HL-60/S4 treated with retinoic acid at 250 ng/mL for 4 days and 3 days (cell line): ENCODE results near the gene RANBP1.

Experiments used
- in situ Hi-C: fragments of 300-500 bp; cut with MboI; formaldehyde crosslinking; loops from 2 replicates; pipeline ENCODE4 v1.7.0; 2022; ENCODE audit warnings: low sequenced_read_pairs

The RANBP1 gene

GRCh38 chr22:20149257-20150250 lies 33.6 kb downstream of the RANBP1 start:
- in situ Hi-C loops: loop anchor here (10.0 kb wide), 1 partner anchor 115 kb away; the partner anchor contains the start of gene RTN4R

- in situ Hi-C loops: loop anchor here (10.0 kb wide), 1 partner anchor 114 kb away; the partner anchor contains the start of gene RTN4R
These were observed 34.7 kb downstream of the RANBP1 start, which contains the start of gene CCDC188 for GRCh38 chr22:20150381-20151275. Gene CCDC188, minus strand, starts transcription at chr22:20151055. Its CDS starts 69 bp downstream, at chr22:20150986.

DNA sequence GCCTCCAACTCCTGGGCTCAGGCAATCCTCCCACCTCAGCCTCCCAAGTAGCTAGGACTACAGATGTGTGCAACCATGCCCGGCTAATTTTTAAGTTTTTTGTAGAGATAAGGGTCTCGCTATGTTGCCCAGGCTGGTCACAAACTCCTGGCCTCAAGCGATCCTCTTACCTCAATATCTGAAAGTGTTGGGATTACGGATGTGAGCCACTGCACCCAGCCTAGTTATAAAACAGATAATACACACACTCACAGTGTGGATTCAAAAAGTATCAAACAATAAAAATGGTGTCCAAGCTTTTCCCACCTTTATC lies 35.3 kb downstream of the RANBP1 start:
- in situ Hi-C loops: loop anchor here (10.0 kb wide), 1 partner anchor 114 kb away; the partner anchor contains the start of gene RTN4R

DNA sequence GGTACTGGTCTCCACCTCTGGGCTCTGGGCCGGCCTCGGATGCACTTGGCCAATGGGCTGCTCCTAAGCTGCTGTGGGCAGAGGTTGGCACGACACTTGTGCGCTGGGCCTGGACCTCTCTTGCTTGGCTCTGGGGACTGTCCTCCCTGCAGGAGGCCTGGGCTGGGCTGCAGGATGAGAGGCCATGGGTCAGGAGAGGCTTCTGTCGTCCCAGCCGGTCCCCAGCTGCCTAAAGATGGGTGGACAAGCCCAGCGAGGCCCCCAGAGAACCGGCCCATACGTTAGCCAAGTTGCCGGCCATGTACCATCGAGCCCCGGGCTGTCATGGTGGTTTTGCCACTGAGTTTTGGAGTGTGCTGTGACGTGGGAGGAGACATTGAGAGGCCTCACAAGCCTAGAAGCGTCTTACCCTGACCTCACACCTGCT lies 36.6 kb downstream of the RANBP1 start:
- in situ Hi-C loops: loop anchor here (10.0 kb wide), 1 partner anchor 112 kb away; the partner anchor contains the start of gene RTN4R

DNA sequence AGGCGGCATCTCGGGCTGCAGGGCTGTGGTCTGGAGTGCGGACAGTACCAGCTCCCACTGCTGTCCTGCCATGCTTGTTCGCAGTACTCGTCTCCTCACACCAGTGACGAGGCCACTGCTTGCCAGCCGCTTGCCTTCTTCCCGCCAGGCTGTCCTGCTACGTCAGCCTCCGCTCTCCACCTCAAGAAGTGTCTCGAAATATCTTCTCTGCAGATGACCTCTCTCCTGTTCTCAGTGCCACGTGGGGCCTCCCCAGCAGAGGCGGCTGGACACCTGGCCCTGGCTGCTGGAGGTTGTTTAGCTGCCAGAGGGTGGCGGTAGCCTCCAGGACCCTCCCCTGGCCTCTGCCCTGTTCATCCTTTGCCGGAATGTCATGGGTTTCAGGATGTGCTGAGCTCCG lies 38.0 kb downstream of the RANBP1 start:
- in situ Hi-C loops: loop anchor here (10.0 kb wide), 1 partner anchor 111 kb away; the partner anchor contains the start of gene RTN4R

DNA sequence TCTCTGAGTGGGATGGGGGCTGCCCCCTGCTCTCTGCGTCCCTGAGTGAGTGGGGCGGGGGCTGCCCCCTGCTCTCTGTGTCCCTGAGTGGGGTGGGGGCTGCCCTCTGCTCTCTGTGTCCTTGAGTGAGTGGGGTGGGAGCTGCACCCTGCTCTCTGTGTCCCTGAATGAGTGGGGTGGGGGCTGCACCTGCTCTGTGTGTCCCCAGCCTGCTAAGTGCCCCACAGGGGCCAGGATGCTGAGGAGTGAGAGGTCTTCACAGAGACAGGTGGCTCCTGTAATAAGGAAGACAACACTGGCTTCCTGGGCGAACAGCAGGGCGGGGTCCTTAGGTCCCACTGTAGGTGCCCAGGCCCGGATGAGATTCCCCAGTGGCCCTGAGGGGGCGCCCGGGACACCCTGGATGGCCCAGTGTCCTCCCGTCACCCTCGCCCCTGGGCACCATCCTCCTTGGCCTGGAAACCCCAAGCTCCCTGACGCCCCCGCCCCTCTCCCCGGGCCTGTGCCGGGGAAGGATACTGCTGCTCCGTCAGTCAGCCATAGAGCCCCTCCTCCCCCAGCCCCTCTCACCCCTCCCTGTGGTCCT lies 38.8 kb downstream of the RANBP1 start:
- in situ Hi-C loops: loop anchor here (10.0 kb wide), 1 partner anchor 110 kb away; the partner anchor contains the start of gene RTN4R

DNA sequence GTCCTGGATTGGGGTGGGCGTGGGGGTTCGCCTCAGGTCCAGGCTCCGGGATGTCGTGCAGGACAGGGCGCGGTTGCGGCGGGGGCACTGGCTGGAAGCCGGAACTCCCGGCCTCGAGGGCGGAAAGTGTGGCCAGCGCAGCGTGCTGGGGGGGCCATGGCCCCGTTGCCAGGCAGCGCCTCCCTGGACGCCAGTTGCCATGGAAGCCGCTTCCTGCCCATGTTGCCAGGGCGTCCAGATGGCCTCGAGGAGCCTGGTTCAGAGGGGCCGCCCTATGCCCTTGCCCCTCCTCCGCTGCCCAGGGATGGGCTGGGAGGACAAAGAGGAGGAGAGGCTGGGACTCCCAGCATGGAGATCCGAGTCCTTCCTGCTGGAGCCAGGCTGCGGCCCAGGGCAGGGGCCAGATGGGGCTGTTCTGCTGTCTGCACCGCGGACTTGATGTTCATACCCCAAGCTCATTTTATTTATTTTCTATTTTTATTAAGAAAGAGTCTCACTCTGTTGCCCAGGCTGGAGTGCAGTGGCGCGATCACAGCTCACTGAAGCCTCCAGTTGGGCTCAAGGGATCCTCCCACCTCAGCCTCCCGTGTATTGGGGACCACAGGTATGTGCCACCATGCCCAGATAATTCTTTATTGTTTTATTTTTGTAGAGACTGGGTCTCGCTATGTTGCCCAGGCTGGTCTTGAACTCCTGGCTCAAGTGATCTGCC lies 39.6 kb downstream of the RANBP1 start:
- in situ Hi-C loops: loop anchor here (10.0 kb wide), 1 partner anchor 109 kb away; the partner anchor contains the start of gene RTN4R

DNA sequence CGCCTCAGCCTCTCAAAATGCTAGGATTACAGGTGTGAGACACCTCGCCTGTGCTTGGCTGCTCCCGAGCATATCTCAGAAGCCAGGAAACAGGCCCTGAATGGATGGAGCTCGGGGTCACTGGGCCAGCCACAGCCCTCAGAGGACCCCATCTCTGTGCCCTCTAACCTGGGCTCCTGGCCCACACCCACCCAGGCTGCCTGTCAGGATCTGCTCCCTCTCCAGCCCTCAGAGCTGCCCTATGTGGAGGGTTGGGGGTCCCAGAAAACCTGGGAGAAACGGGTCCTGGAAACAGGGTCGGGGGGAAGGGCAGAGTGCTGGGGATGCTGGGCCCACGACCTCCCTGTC lies 40.1 kb downstream of the RANBP1 start:
- in situ Hi-C loops: loop anchor here (10.0 kb wide), 1 partner anchor 109 kb away; the partner anchor contains the start of gene RTN4R

DNA sequence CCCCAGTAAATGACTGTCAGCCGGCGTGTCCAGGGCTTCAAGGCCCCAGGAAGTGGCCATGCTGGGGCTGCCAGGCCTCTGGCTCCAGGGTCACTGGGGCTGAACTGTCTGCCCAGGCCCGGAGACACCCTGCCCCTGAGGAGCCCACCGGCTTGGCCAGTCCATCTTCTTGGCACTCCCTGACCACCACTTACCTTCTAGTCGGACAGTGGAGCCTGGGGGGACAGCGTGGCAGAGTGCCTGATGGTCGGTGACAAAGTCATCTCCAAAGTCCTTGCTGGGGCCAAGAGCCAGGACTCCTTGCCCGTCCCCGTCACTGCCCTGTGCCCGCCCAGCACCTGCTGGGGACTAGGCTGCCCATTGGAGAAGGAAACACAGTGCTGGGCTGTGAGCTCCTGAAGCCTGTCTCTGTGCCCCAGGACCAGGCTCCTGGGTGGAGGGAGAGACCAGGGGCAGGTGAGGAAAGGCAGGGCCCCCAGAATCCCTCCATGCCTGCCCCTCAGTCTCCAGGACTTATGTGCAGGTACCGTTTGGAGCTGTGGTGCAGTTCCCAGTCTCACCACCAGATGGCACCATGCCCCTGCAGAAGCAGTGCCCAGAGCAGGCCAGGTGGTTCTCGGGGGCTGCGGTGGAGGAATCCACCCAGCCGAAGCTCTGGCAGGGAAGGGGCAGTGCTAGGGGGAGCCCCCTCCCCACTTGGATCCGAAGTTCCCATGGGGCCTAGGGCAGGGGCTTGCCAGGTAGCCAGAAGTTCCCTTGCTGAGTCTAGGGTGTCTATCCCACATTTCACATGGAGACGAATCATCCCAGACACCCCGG lies 40.9 kb downstream of the RANBP1 start:
- in situ Hi-C loops: loop anchor here (10.0 kb wide), 1 partner anchor 108 kb away; the partner anchor contains the start of gene RTN4R

DNA sequence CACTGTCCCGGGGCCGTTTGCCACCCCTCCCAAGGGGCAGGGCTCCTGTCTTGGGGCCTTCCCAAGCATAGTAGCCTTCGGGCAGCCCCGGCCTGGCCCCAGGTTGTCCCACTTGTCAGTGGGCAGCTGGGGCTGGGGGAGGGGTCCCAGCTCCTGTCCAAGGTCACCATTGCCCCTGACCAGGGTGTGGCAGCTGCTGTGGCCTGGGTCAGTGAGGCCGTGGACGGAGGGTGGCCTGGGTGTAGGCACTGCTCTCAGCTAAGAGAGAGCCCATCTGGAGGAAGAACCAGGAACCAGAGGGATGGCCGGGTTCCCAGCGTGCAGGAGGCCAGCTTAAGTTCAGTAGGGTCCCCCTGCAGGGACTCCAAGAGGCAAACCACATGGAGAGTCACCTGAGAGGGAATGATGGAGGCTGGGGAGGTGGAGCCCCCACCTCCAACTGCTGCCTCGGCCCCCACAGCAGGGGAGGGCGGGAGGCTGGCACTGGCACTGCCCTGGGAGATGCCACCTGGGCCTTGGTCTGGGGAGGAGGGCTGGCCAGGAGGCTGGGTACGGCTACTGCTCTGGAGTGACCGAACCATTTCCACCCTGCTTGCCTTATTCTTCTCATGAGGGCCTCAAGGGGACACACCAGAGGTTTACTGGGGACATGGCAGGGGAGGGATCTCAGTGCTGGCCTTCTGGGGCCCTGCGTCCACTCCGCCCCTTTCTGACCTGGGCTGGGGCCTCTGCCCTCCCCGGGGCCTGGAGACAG lies 41.7 kb downstream of the RANBP1 start:
- in situ Hi-C loops: loop anchor here (10.0 kb wide), 1 partner anchor 107 kb away; the partner anchor contains the start of gene RTN4R

GRCh38 chr22:20158391-20159036 lies 42.6 kb downstream of the RANBP1 start:
- in situ Hi-C loops: loop anchor here (10.0 kb wide), 1 partner anchor 106 kb away; the partner anchor contains the start of gene RTN4R

DNA sequence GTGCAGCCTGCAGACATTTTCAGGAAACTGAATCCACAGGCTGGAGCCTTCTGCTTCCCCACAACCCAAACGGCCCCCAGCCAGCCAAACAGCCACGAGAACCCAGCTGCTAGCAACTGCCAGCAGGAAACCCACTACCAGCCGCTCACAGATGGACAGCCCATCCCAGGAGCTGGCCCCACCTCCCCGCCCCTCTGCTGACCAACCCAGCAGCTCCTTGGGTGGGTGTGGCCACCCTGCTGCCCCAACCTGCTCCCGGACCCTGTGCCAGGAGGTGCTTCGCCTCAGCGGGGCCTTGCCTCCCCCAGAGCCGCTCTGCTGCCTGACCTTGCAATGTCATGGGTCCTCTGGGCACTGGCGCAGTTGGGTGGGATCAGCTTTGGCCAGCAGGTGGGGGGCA lies 43.2 kb downstream of the RANBP1 start:
- in situ Hi-C loops: loop anchor here (10.0 kb wide), 1 partner anchor 106 kb away; the partner anchor contains the start of gene RTN4R

DNA sequence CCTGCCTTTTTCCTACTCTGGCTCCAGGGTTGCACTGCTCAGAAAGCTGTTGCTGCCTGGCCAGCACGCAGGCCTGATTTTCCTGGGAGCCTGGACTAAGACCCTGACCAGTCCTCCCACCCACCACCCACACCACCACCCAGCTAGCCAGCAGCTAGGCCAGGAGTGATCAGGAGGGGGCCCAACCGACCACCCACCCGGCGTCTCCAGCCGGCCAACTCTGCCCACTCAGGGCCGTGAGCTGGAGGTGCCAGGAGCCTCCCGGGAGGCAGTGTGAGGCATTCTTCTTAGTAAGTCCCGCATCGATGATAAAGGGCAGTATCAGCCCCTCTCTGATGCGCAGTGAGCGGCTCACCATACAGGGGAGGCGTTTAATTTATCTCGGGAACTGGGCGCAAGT lies 43.6 kb downstream of the RANBP1 start:
- in situ Hi-C loops: loop anchor here (10.0 kb wide), 1 partner anchor 105 kb away; the partner anchor contains the start of gene RTN4R

- in situ Hi-C loops: no loop called here
These were observed 44.1 kb downstream of the RANBP1 start for GRCh38 chr22:20160041-20160440.

- in situ Hi-C loops: no loop called here
These were observed 49.0 kb downstream of the RANBP1 start for GRCh38 chr22:20164863-20165262.

DNA sequence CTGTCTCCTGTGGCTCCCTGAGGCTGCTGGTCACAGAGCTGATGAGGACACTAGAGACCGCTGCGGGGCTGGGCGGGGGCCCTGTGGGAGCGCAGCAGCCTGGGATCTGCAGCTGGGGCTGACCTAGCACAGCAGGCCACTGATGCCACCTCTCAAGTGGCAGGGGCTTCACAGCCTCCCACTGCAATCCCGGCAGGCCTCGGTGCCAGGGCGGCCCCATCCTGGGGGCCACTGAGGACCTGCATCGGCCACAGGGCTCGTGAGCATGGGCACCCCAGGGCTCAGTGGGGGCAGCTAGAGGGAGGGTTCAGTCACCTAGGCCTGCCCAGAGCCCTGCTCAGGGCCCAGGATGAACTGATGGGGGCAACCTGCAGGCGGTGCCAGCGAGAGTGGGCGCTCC lies 49.5 kb downstream of the RANBP1 start:
- in situ Hi-C loops: no loop called here

GRCh38 chr22:20165913-20166312 lies 50.0 kb downstream of the RANBP1 start:
- in situ Hi-C loops: no loop called here
